Measurements from ENCODE around the gene ANKRD17.

ANKRD17 gene

DNA sequence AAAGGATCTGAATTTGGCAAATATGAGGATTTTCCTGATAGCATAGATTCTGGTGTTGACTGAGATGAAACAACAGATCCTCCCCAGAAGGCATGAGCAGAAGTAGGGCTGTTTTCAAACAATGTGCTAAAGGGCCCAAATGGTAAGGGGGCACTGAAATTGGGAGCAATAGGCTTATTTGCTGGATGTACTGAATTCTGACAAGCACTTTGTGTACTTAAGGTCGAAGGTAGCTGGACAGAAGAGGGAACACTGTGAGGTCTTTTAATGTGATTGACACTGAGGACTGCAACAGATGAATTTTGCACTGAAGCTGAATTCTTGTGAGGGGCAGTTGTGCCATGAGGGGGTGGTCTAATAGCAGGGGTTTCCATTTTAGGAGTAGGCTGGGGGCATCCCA, 167.9 kb downstream of the ANKRD17 start:
- no peak for DNase-seq (ENCODE audit: low read depth)
- TF ChIP-seq, protein P1, sequence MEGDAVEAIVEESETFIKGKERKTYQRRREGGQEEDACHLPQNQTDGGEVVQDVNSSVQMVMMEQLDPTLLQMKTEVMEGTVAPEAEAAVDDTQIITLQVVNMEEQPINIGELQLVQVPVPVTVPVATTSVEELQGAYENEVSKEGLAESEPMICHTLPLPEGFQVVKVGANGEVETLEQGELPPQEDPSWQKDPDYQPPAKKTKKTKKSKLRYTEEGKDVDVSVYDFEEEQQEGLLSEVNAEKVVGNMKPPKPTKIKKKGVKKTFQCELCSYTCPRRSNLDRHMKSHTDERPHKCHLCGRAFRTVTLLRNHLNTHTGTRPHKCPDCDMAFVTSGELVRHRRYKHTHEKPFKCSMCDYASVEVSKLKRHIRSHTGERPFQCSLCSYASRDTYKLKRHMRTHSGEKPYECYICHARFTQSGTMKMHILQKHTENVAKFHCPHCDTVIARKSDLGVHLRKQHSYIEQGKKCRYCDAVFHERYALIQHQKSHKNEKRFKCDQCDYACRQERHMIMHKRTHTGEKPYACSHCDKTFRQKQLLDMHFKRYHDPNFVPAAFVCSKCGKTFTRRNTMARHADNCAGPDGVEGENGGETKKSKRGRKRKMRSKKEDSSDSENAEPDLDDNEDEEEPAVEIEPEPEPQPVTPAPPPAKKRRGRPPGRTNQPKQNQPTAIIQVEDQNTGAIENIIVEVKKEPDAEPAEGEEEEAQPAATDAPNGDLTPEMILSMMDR (conservative IDR thresholded peaks at IDR 0.05; ENCODE audit: control insufficient read depth, insufficient read depth, low read depth, low read length): no peak
- no peak overlapping the region for H3K4me3 ChIP-seq (ENCODE audit: control insufficient read depth, low read depth, low read length)

DNA sequence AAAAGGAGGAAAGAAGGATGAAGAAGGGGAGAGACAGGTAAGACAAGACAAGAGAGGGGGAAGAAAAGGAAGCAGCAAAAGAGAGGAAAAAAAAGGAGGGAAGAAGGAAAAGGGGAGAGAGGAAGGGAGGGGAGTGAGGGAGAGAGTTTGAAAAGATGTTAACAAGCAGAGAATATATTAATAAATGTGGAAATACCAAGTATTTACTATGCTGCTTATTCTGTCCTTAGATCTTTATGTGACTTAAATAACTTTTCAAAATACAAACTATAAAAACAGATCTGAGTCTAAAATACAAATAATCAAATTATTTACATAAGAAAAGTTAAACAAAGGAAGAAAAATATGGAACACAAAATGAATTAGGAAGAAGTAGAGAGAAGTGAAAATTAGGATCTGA, 170.7 kb downstream of the ANKRD17 start:
- no peak for DNase-seq (ENCODE audit: low read depth)
- TF ChIP-seq, protein P1 (conservative IDR thresholded peaks at IDR 0.05; ENCODE audit: control insufficient read depth, insufficient read depth, low read depth, low read length): no peak
- no peak overlapping the region for H3K4me3 ChIP-seq (ENCODE audit: control insufficient read depth, low read depth, low read length)

DNA sequence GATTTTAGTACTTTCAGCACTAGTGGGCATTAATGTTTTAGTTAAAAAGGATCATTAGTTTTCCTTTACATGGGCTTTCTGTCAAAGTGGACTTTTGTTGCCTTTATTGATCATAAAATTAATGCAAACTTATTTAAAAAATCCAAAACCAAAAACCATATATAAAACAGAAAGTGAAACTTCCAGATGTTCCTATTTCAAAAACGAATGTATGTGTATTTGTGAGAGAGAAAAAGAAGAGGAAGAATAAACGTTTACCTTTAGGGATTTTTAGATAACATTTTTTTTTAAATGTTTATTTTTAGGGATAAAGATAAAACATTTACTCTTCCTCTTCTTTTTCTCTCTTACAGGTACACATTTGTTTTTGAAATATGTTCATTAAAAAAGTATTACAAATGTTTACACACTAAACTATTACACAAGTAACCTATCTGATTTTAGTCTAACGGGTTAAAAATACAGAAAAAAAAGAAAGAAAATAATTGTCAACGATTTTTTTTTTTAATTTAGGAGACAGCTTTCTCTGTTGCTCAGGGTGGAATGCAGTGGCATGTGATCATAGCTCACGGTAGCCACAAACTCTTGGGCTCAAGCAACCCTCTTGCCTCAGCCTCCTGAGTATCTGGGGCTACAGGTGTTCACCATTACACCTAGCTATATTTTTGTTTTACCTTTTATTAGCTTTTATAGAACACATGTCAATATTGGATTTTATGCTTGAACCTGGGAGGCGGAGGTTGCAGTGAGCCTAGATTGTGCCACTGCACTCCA, 172.3 kb downstream of the ANKRD17 start:
- TF ChIP-seq, protein P1 (conservative IDR thresholded peaks at IDR 0.05; ENCODE audit: control insufficient read depth, insufficient read depth, low read depth, low read length): no peak
- no peak overlapping the region for H3K4me3 ChIP-seq (ENCODE audit: control insufficient read depth, low read depth, low read length)
- no peak for DNase-seq (ENCODE audit: low read depth)

DNA sequence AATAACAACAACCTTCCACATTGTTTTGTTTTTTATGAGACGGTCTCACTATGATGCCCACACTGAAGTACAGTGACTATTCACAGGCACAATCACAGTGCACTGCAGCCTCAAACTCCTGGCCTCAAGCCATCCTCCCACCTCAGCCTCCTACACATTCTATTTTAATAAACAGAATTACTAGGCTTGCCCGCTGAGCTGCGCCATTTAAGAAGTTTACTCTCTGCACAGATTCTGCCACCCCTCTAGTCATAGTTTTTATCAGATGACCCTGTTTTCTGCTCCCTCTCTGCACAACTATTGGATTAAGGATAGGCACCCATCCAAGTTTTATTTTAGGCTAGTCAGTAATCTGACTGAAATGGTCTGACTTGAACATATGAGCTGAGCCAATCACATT, 177.8 kb downstream of the ANKRD17 start:
- no peak overlapping the region for H3K4me3 ChIP-seq (ENCODE audit: control insufficient read depth, low read depth, low read length)
- TF ChIP-seq, protein P1 (conservative IDR thresholded peaks at IDR 0.05; ENCODE audit: control insufficient read depth, insufficient read depth, low read depth, low read length): no peak
- peak; percentile 16 for DNase-seq (ENCODE audit: low read depth)

DNA sequence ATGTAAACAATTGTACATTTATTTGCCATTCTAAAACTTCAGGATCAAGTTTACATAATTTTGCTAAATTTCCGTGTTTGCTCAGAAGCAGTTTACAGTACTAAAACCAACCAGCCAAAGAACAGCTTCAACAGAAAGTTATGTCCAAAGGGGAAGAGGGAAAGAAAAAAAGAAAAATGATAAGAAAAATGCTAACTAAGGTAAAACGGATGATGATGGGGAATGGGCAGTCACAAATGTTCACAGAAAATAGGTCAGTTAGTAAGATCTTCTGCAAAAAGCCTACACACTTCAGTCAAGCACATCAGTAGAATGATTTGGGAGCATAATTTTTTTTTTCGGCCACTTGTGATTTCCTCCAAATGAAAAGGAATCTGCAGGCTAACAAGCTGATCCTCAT, 182.8 kb downstream of the ANKRD17 start:
- TF ChIP-seq, protein P1 (conservative IDR thresholded peaks at IDR 0.05; ENCODE audit: control insufficient read depth, insufficient read depth, low read depth, low read length): no peak
- no peak for DNase-seq (ENCODE audit: low read depth)
- H3K4me3 ChIP-seq (ENCODE audit: control insufficient read depth, low read depth, low read length): no peak overlapping the region

DNA sequence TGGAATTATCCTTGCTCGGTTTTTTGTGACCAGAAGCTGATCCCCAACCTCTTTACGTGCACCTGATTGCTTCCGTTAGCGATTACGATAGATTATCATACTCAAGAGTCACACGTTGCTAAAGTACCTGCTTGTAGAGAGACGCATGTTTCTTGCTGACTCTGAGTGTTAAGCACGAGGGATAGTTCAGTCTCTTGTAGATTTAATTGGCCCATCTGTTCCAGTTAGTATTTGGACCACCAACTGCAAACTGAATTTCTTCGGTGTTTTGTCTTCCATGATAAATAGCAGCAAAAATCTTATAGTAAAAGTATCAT, 188.6 kb downstream of the ANKRD17 start:
- DNase-seq (ENCODE audit: low read depth): no peak
- H3K4me3 ChIP-seq (ENCODE audit: control insufficient read depth, low read depth, low read length): peak overlapping the region; percentile 75
- TF ChIP-seq, protein P1 (conservative IDR thresholded peaks at IDR 0.05; ENCODE audit: control insufficient read depth, insufficient read depth, low read depth, low read length): no peak

Measured in fibroblast of mammary gland (primary cell).